Liver (tissue), 3 donors: ENCODE measurements around the gene ANKRD27.

Experiments
- ATF3 ChIP-seq: IDR thresholded peaks from 2 replicates; pipeline ENCODE4 v1.6.1; 2016; ENCODE audit warnings: antibody characterized with exemption
- EGR1 ChIP-seq, 2 donors: IDR thresholded peaks; 2 replicates each; pipeline ENCODE4 v1.6.1; 2016 to 2018; ENCODE audit warnings: antibody characterized with exemption in 2 of 2, low read depth in 2 of 2
- FOXA2 ChIP-seq: IDR thresholded peaks from 2 replicates; pipeline ENCODE4 v1.6.1; 2016; ENCODE audit warnings: antibody characterized with exemption
- JUND ChIP-seq, 2 donors: IDR thresholded peaks; 2 replicates each; pipeline ENCODE4 v1.6.1; 2016; ENCODE audit warnings: antibody characterized with exemption in 2 of 2
- RAD21 ChIP-seq, 2 donors: IDR thresholded peaks; 2 replicates each; pipeline ENCODE4 v1.6.1; 2016; ENCODE audit warnings: antibody characterized with exemption in 2 of 2, mild to moderate bottlenecking in 2 of 2
- REST ChIP-seq: IDR thresholded peaks from 2 replicates; pipeline ENCODE4 v1.6.1; 2016; ENCODE audit warnings: antibody characterized with exemption, mild to moderate bottlenecking
- SP1 ChIP-seq: IDR thresholded peaks from 2 replicates; pipeline ENCODE4 v1.6.1; 2018; ENCODE audit warnings: antibody characterized with exemption, mild to moderate bottlenecking
- YY1 ChIP-seq: IDR thresholded peaks from 2 replicates; pipeline ENCODE4 v1.6.1; 2016; ENCODE audit warnings: antibody characterized with exemption, mild to moderate bottlenecking
- TF ChIP-seq, protein P1 (sequence below): fragments of 150-350 bp; IDR thresholded peaks from 2 replicates; pipeline ENCODE4 v1.5.1; 2017; ENCODE audit warnings: improper control_type of control experiment, low read depth, low read length; ENCODE audit not compliant: missing input control
- donor health status: healthy.
- donor health status: healthy.

GRCh38 chr19:32666084-32666483, 8.9 kb downstream of the ANKRD27 start:
- TF ChIP-seq ATF3 (no peak), REST (no peak), RAD21 (IDR thresholded peaks at IDR 0.05) (no peak), SP1 (no peak), YY1 (no peak), FOXA2 (no peak), JUND (IDR thresholded peaks at IDR 0.05) (no peak), EGR1 (IDR thresholded peaks at IDR 0.05; ENCODE audit: low read depth in 2 of 2) (no peak)
- TF ChIP-seq, protein P1, sequence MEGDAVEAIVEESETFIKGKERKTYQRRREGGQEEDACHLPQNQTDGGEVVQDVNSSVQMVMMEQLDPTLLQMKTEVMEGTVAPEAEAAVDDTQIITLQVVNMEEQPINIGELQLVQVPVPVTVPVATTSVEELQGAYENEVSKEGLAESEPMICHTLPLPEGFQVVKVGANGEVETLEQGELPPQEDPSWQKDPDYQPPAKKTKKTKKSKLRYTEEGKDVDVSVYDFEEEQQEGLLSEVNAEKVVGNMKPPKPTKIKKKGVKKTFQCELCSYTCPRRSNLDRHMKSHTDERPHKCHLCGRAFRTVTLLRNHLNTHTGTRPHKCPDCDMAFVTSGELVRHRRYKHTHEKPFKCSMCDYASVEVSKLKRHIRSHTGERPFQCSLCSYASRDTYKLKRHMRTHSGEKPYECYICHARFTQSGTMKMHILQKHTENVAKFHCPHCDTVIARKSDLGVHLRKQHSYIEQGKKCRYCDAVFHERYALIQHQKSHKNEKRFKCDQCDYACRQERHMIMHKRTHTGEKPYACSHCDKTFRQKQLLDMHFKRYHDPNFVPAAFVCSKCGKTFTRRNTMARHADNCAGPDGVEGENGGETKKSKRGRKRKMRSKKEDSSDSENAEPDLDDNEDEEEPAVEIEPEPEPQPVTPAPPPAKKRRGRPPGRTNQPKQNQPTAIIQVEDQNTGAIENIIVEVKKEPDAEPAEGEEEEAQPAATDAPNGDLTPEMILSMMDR, result no peak
